Measurements from ENCODE around the gene DMBT1. TPM values are rescaled to one million over a fixed set of nuclear protein-coding genes. Genes with fewer than 3 reads are reported as not detected.
A peak's percentile ranks its signal among the peaks of the same experiment; 100 is the strongest.

Gene DMBT1
- total RNA-seq, 2 experiments from 2014 or later, result not detected

DNA sequence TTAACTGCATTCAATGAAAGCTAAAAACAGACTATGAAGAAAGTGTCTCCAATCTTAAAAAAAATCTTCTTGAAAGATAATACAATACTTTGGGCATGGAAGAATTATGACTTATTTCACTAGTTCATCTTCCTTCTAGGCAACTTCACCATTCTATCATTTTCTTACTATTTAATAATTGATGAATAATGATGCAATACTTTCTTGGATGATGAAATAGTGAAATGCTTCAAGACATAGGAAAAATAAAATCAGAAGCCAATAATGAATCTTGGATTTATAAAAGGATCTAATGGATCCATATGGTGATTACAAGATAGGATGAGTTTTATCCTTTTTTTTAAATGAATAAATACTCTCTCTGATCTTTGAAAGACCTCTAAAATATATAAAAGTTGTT lies 4.4 kb downstream of the DMBT1 start:
- CTCF ChIA-PET (ENCODE audit: unreplicated experiment), result interaction anchor here (1.5 kb wide), 1 partner anchor 266 kb away, joined by 7 read pairs; no protein-coding TSS in a partner anchor

DNA sequence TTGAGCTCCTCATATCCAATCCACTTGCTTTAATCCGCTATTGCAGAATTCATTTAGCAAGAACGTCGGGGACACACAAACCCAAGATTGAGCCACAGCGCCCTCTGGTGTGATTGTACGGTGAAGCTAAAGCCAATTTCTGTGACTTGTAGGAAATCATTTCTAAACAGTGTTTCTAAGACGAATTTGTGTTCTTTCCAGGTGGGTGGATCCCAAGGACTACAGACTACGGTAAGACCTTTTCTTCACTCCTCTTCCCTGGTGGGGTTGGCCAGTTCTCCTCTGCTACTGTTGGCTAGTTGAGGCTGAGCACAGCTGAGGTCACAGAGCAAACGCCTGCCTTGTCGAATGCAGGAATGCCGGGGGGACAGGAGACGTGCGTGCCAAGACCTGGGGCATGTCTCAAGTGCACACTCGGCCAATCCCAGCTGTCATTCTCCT lies 5.2 kb downstream of the DMBT1 start:
- Histone ChIP-seq H3K4me1 (ENCODE audit: insufficient read depth, low read length, poor library complexity, severe bottlenecking) (no peaks in the 10 kb centered on the region), H3K36me3 (ENCODE audit: insufficient read depth, low read length) (no peaks in the 10 kb centered on the region), H3K9me2 (ENCODE audit: insufficient read depth, low read length) (no peaks in the 10 kb centered on the region), H3K27ac (ENCODE audit: low read depth, low read length, poor library complexity, severe bottlenecking) (no peak overlapping the region), H2AFZ (ENCODE audit: low read length) (no peak overlapping the region), H3K4me2 (ENCODE audit: low read length) (no peak overlapping the region), H3K9me3 (ENCODE audit: low read length) (no peaks in the 10 kb centered on the region), H4K20me1 (ENCODE audit: insufficient read depth, low read length) (no peaks in the 10 kb centered on the region), H3K79me2 (ENCODE audit: insufficient read depth, low read depth, low read length) (no peaks in the 10 kb centered on the region), H3K4me3 (ENCODE audit: low read depth, low read length, poor library complexity, severe bottlenecking) (no peak overlapping the region)
- intact Hi-C loops (cut with micrococcal nuclease; ENCODE audit: unreplicated experiment), result loop anchor here (1.0 to 10.0 kb wide), 4 partner anchors 121 to 267 kb away; no protein-coding TSS in a partner anchor
- BruUV-seq (replicated peaks), result no TSS peak
- ChIA-PET CTCF (ENCODE audit: unreplicated experiment) (interaction anchor here (1.5 kb wide), 1 partner anchor 267 kb away, joined by 7 read pairs; no protein-coding TSS in a partner anchor), POLR2A (no interaction called here)
- DNase-seq (ENCODE audit: low spot score), result peak; percentile 57
- TF ChIP-seq EZH2phosphoT487 (IDR thresholded peaks at IDR 0.05; ENCODE audit: borderline replicate concordance, low read depth, low read length), result no peak
- TF ChIP-seq, protein P1, sequence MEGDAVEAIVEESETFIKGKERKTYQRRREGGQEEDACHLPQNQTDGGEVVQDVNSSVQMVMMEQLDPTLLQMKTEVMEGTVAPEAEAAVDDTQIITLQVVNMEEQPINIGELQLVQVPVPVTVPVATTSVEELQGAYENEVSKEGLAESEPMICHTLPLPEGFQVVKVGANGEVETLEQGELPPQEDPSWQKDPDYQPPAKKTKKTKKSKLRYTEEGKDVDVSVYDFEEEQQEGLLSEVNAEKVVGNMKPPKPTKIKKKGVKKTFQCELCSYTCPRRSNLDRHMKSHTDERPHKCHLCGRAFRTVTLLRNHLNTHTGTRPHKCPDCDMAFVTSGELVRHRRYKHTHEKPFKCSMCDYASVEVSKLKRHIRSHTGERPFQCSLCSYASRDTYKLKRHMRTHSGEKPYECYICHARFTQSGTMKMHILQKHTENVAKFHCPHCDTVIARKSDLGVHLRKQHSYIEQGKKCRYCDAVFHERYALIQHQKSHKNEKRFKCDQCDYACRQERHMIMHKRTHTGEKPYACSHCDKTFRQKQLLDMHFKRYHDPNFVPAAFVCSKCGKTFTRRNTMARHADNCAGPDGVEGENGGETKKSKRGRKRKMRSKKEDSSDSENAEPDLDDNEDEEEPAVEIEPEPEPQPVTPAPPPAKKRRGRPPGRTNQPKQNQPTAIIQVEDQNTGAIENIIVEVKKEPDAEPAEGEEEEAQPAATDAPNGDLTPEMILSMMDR (conservative IDR thresholded peaks at IDR 0.05; ENCODE audit: low read length), result peak; percentile 84

More for the DNA sequence above, 4.4 kb downstream of the DMBT1 start:
- Histone ChIP-seq H3K27ac (ENCODE audit: low read depth, low read length, poor library complexity, severe bottlenecking) (no peak overlapping the region), H2AFZ (ENCODE audit: low read length) (no peak overlapping the region), H4K20me1 (ENCODE audit: insufficient read depth, low read length) (no peaks in the 10 kb centered on the region), H3K79me2 (ENCODE audit: insufficient read depth, low read depth, low read length) (no peaks in the 10 kb centered on the region), H3K4me1 (ENCODE audit: insufficient read depth, low read length, poor library complexity, severe bottlenecking) (no peaks in the 10 kb centered on the region), H3K9me3 (ENCODE audit: low read length) (no peaks in the 10 kb centered on the region), H3K9me2 (ENCODE audit: insufficient read depth, low read length) (no peaks in the 10 kb centered on the region), H3K4me3 (ENCODE audit: low read depth, low read length, poor library complexity, severe bottlenecking) (no peak overlapping the region), H3K36me3 (ENCODE audit: insufficient read depth, low read length) (no peaks in the 10 kb centered on the region), H3K4me2 (ENCODE audit: low read length) (no peak overlapping the region)
- DNase-seq (ENCODE audit: low spot score), result no peak
- POLR2A ChIA-PET, result no interaction called here
- intact Hi-C loops (cut with micrococcal nuclease; ENCODE audit: unreplicated experiment), result loop anchor here (1.0 to 10.0 kb wide), 4 partner anchors 120 to 266 kb away; no protein-coding TSS in a partner anchor
- BruUV-seq (replicated peaks), result no TSS peak
- TF ChIP-seq, protein P1 (conservative IDR thresholded peaks at IDR 0.05; ENCODE audit: low read length), result no peak
- TF ChIP-seq EZH2phosphoT487 (IDR thresholded peaks at IDR 0.05; ENCODE audit: borderline replicate concordance, low read depth, low read length), result no peak

DNA sequence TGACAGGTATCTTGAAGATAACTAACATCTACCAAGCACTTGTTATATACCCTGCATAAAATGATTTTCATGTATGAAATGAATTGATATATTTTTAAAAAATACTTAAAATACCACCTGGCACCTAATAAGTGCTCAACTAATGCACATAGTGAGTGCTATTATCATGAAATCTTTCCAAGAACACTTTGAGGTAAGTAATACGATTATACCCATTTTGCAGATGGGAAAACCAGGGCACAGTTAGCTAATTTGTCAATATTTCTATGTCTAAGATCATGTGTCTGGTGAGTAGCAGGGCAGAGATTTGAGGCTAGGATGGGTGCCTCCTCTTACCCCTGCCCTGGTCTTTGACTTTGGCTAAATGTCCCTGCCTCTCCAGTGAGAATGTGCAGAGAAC lies 6.1 kb downstream of the DMBT1 start:
- Histone ChIP-seq H2AFZ (ENCODE audit: low read length) (no peak overlapping the region), H3K9me3 (ENCODE audit: low read length) (no peaks in the 10 kb centered on the region), H3K36me3 (ENCODE audit: insufficient read depth, low read length) (no peaks in the 10 kb centered on the region), H3K4me1 (ENCODE audit: insufficient read depth, low read length, poor library complexity, severe bottlenecking) (no peaks in the 10 kb centered on the region), H3K4me3 (ENCODE audit: low read depth, low read length, poor library complexity, severe bottlenecking) (no peak overlapping the region), H4K20me1 (ENCODE audit: insufficient read depth, low read length) (no peaks in the 10 kb centered on the region), H3K9me2 (ENCODE audit: insufficient read depth, low read length) (no peaks in the 10 kb centered on the region), H3K79me2 (ENCODE audit: insufficient read depth, low read depth, low read length) (no peaks in the 10 kb centered on the region), H3K4me2 (ENCODE audit: low read length) (no peak overlapping the region), H3K27ac (ENCODE audit: low read depth, low read length, poor library complexity, severe bottlenecking) (no peak overlapping the region)
- ChIA-PET POLR2A (no interaction called here), CTCF (ENCODE audit: unreplicated experiment) (no interaction called here)
- BruUV-seq (replicated peaks), result no TSS peak
- intact Hi-C loops (cut with micrococcal nuclease; ENCODE audit: unreplicated experiment), result loop anchor here (10.0 kb wide), 2 partner anchors 122 to 138 kb away; no protein-coding TSS in a partner anchor
- no peak for DNase-seq (ENCODE audit: low spot score)
- TF ChIP-seq, protein P1 (conservative IDR thresholded peaks at IDR 0.05; ENCODE audit: low read length), result no peak
- TF ChIP-seq EZH2phosphoT487 (IDR thresholded peaks at IDR 0.05; ENCODE audit: borderline replicate concordance, low read depth, low read length), result no peak

All from OCI-LY7 (cell line).